K562 (cell line): ENCODE results near the gene P2RY6. TPM values are rescaled to one million over a fixed set of nuclear protein-coding genes. Genes with fewer than 3 reads are reported as not detected.

Experiments
- ATAC-seq: fragments of 200-7000 bp; cut with Tn5 transposase; 3 replicates; pipeline ENCODE4 v1.9.1; 2020; ENCODE audit warnings: moderate library complexity
- BruUV-seq: library from RNA; stranded (reverse); fragments of 400-500 nt; replicated peaks from 2 replicates; lab custom pipeline; 2021; lab: Mats Ljungman, UMichigan
- CTCF ChIA-PET: fragments of 300-600 bp; formaldehyde crosslinking; extraction: SDS; loops from one replicate; lab custom pipeline; 2021; ENCODE audit warnings: low intra/inter-chr PET ratio; lab: Yijun Ruan, JAX
- POLR2A ChIA-PET: fragments of 300-600, 350-650 bp; sonication (Branson Sonifier 250); formaldehyde crosslinking; extraction: SDS; loops from one replicate; lab custom pipeline; 2021; ENCODE audit warnings: antibody characterized with exemption, inconsistent platforms; lab: Yijun Ruan, JAX
- DNase-seq, 4 experiments: peaks; one replicate each; pipeline versions ENCODE4 v3.0.0 to v3.0.0-alpha.2; 2011 to 2018; ENCODE audit warnings: low spot score in 3 of 4, mixed read lengths in 3 of 4; ENCODE audit errors: extremely low read depth in 1 of 4
- FAIRE-seq: peaks from 2 replicates; lab custom pipeline; 2011; peaks lifted over from hg19 to GRCh38; lab: Jason Lieb, UNC
- H2AFZ ChIP-seq: 2 replicates; pipeline ENCODE4 v1.6.0; 2011; ENCODE audit warnings: low read depth, low read length, control low read depth, inconsistent platforms
- H3K27ac ChIP-seq: fragments of 200-600 bp; 3 replicates; pipeline ENCODE4 v1.8.0; 2011; ENCODE audit warnings: low read depth, mild to moderate bottlenecking, control low read depth, inconsistent platforms, low read length, moderate library complexity, mixed read lengths; ENCODE audit errors: extremely low read depth
- H3K27me3 ChIP-seq, 2 experiments: fragments of 300-600 bp in 1 of 2; 2 replicates in 1 of 2; 3 replicates in 1 of 2; pipeline versions ENCODE4 v1.6.0 to v1.8.0; 2011; ENCODE audit warnings: inconsistent platforms in 2 of 2, low read length in 2 of 2, mild to moderate bottlenecking in 1 of 2, mixed read lengths in 1 of 2, moderate library complexity in 1 of 2; ENCODE audit not compliant: control insufficient read depth in 2 of 2, insufficient read depth in 2 of 2
- H3K36me3 ChIP-seq: fragments of 300-600 bp; 3 replicates; pipeline ENCODE4 v1.8.0; 2011; ENCODE audit warnings: mild to moderate bottlenecking, low read length, inconsistent platforms; ENCODE audit not compliant: control insufficient read depth, insufficient read depth
- H3K4me1 ChIP-seq, 2 experiments: fragments of 200-600 bp in 1 of 2; replicated peaks in 1 of 2; 2 replicates in 1 of 2; 3 replicates in 1 of 2; pipeline versions ENCODE4 v1.5.1 to v1.8.0; 2011; ENCODE audit warnings: inconsistent platforms in 2 of 2, low read length in 2 of 2, mild to moderate bottlenecking in 1 of 2, mixed read lengths in 1 of 2, moderate library complexity in 1 of 2; ENCODE audit not compliant: control insufficient read depth in 2 of 2, insufficient read depth in 2 of 2
- H3K4me2 ChIP-seq: 2 replicates; pipeline ENCODE4 v1.6.1; 2011; ENCODE audit warnings: low read length, control low read depth, inconsistent platforms, mixed read lengths; ENCODE audit not compliant: insufficient read depth
- H3K4me3 ChIP-seq: fragments of 200-600 bp; sonication (generic), shearing (Covaris generic); 2 replicates; pipeline ENCODE4 v1.5.1; 2016; ENCODE audit warnings: control low read depth, inconsistent platforms
- H3K79me2 ChIP-seq: fragments of 200-600 bp; 3 replicates; pipeline ENCODE4 v1.8.0; 2011; ENCODE audit warnings: low read length, inconsistent platforms; ENCODE audit not compliant: control insufficient read depth, insufficient read depth
- H3K9ac ChIP-seq, 2 experiments: 2 replicates each; pipeline versions ENCODE4 v1.6.0 to v1.6.1; 2011; ENCODE audit warnings: low read depth in 2 of 2, low read length in 2 of 2, control low read depth in 1 of 2, inconsistent platforms in 1 of 2, mild to moderate bottlenecking in 1 of 2, mixed read lengths in 1 of 2; ENCODE audit not compliant: insufficient read depth in 1 of 2
- H3K9me1 ChIP-seq: one replicate; pipeline ENCODE4 v1.6.0; 2011; ENCODE audit warnings: inconsistent platforms, mild to moderate bottlenecking, low read length, moderate library complexity; ENCODE audit not compliant: control insufficient read depth, insufficient read depth
- H3K9me3 ChIP-seq: replicated peaks from 2 replicates; pipeline ENCODE4 v1.5.1; 2011; ENCODE audit warnings: low read depth, low read length, inconsistent platforms; ENCODE audit not compliant: control insufficient read depth, insufficient read depth
- H4K20me1 ChIP-seq: replicated peaks from 2 replicates; pipeline ENCODE4 v1.6.1; 2011; ENCODE audit warnings: low read length, inconsistent platforms, mixed read lengths; ENCODE audit not compliant: control insufficient read depth, insufficient read depth
- BRCA1 ChIP-seq, 2 experiments: fragments of 450-650 bp in 1 of 2; sonication (generic) in 1 of 2; formaldehyde crosslinking in 1 of 2; IDR thresholded peaks; 2 replicates each; pipeline versions ENCODE4 v1.5.0 to v1.6.1; 2017 to 2020; ENCODE audit warnings: mild to moderate bottlenecking in 1 of 2, missing genetic modification reagents in 1 of 2
- CREBBP ChIP-seq: IDR thresholded peaks from one replicate; pipeline ENCODE4 v1.6.1; 2012; ENCODE audit warnings: low read depth, mild to moderate bottlenecking, control low read depth, inconsistent platforms, low read length
- CTBP1 ChIP-seq: fragments of 450-650 bp; IDR thresholded peaks from 2 replicates; pipeline ENCODE4 v1.6.1; 2016; ENCODE audit warnings: borderline replicate concordance
- HNRNPH1 ChIP-seq: fragments of 200-400 bp; formaldehyde crosslinking; optimal IDR thresholded peaks from 2 replicates; pipeline ENCODE3; 2017; ENCODE audit warnings: low read depth, mild to moderate bottlenecking, low read length, moderate library complexity
- MTA1 ChIP-seq: fragments of 450-650 bp; IDR thresholded peaks from 2 replicates; pipeline ENCODE4 v1.6.1; 2017; ENCODE audit warnings: borderline replicate concordance
- SPI1 ChIP-seq: IDR thresholded peaks from 2 replicates; pipeline ENCODE4 v1.6.1; 2011; ENCODE audit warnings: low read depth, low read length, control low read depth, borderline replicate concordance
- THRB ChIP-seq: fragments of 450-650 bp; formaldehyde crosslinking; conservative IDR thresholded peaks from 2 replicates; pipeline ENCODE4 v1.4.0; 2022; ENCODE audit warnings: mild to moderate bottlenecking, missing genetic modification characterization
- ZFP36 ChIP-seq: fragments of 150-350 bp; IDR thresholded peaks from 2 replicates; pipeline ENCODE4 v1.6.1; 2018; ENCODE audit warnings: low read length, low read depth; ENCODE audit not compliant: partially characterized antibody
- WGBS: fragments of 100-300 bp; shearing (Covaris generic); methylation state at CpG from one replicate; pipeline ENCODE4 v1.1.6; 2016; ENCODE audit warnings: low coverage, mixed read lengths; ENCODE audit not compliant: insufficient coverage; ENCODE audit errors: missing lambda C conversion rate; 5-methylcytosine and 5-hydroxymethylcytosine counted together
- in situ Hi-C: fragments of 300-500 bp; cut with MboI; formaldehyde crosslinking; loops from 4 replicates; pipeline ENCODE4 v1.15.0; 2018; ENCODE audit warnings: inconsistent platforms, mixed read lengths
- intact Hi-C: fragments of 100-400 bp; cut with micrococcal nuclease; formaldehyde crosslinking; loops from 2 replicates; pipeline ENCODE4 v1.14.2; 2022
- polyA plus RNA-seq, 8 experiments: library from polyadenylated mRNA; depleted of rRNA in 4 of 8; stranded (reverse) in 5 of 8; unstranded in 3 of 8; fragments of >200 nt; fragmentation: Nextera tagmentation in 2 of 8; fragmentation: Illumina TruSeq in 1 of 8; extraction: Ambion mirVana in 2 of 8; extraction: Trizol in 1 of 8; gene quantifications; 2 replicates each; pipeline versions ENCODE4 v1.2.1 to v1.2.3, GENCODE V29; 2011 to 2014; ENCODE audit warnings: inconsistent platforms in 1 of 8, missing spikeins in 1 of 8
- total RNA-seq, 7 experiments: library from RNA; depleted of rRNA in 6 of 7; stranded (reverse); fragments of >200 nt in 6 of 7; fragmentation: Illumina TruSeq in 2 of 7; extraction: Trizol in 2 of 7; gene quantifications; 2 replicates each; pipeline versions ENCODE4 v1.2.1 to v1.2.3, GENCODE V29; 2011 to 2021; ENCODE audit warnings: low replicate concordance in 1 of 7

Gene P2RY6
- total and polyA plus RNA-seq, 9 of the 15 experiments (the other 6 are each of a cell fraction or from before 2014, with no cell fraction given) = not detected

GRCh38 chr11:73269459-73270015 is 2.6 kb upstream of the P2RY6 start (continued):
- TF ChIP-seq HNRNPH1 (no peak), BRCA1 (IDR thresholded peaks at IDR 0.05) (no peak), BRCA1 (CRISPR knock-in tag; IDR thresholded peaks at IDR 0.05) (no peak), CREBBP (no peak)
- TF ChIP-seq, all 486 proteins: peak for 0

GRCh38 chr11:73270016-73270854 is 1.9 kb upstream of the P2RY6 start:
- no TSS peak for BruUV-seq
- 14% methylated on average over 5 of the region's 7 CpGs for WGBS
- Histone ChIP-seq H4K20me1 (no peaks in the 10 kb centered on the region), H3K9me1 (no peaks in the 10 kb centered on the region), H3K4me2 (no peak overlapping the region), H3K9ac (0 out of 4 replicates have a peak overlapping the region, but pooled peaks of 1 of the 2 experiments have one; percentile 27), H3K27ac (no peak overlapping the region), H2AFZ (no peak overlapping the region), H3K36me3 (no peaks in the 10 kb centered on the region), H3K9me3 (no peaks in the 10 kb centered on the region), H3K4me1 (peaks cover 0 to 14% of the 10 kb centered on the region in 2 experiments; a peak in 3 of 5 replicates), H3K4me3 (no peak overlapping the region), H3K27me3 (peaks cover 29 to 85% of the 10 kb centered on the region in 2 experiments), H3K79me2 (no peaks in the 10 kb centered on the region)
- in situ Hi-C loops = no loop called here
- POLR2A ChIA-PET = interaction anchor here (0.6 to 0.8 kb wide), 3 partner anchors 8 to 80 kb away, joined by 3 read pairs; no protein-coding TSS in a partner anchor
- TF ChIP-seq ZFP36 (peak; percentile 48), MTA1 (no peak), THRB (CRISPR knock-in tag) (no peak), SPI1 (peak; percentile 94), CTBP1 (no peak)
- ATAC-seq (peak; percentile 32; the same call in 1 of the 3 replicates), FAIRE-seq (no peak), DNase-seq (no peak)
- intact Hi-C loops = no loop called here
- CTCF ChIA-PET = no interaction called here
